Activated naive CD4-positive, alpha-beta T cell treated with anti-CD3 and anti-CD28 coated beads, Interleukin-2, amount 50 U/mL, for 72 hours (primary cell): ENCODE results near the gene DYNC2H1. TPM values are rescaled to one million over a fixed set of nuclear protein-coding genes. Genes with fewer than 3 reads are reported as not detected.
"Not testable (repeated sequence)": the region's sequence is repeated elsewhere in the genome, so short reads cannot be mapped to it uniquely, and the experiment has no call there.

ENCODE experiments used
- ATAC-seq, 2 donors: fragments of 150-1000 bp; cut with Tn5 transposase; 2 replicates each; pipeline ENCODE4 v1.10.0; 2021; ENCODE audit warnings: mild to moderate bottlenecking in 2 of 2, moderate library complexity in 2 of 2
- DNase-seq, 2 donors: peaks; one replicate each; pipeline ENCODE4 v3.0.0; 2021 to 2022; ENCODE audit warnings: low spot score in 2 of 2
- H3K27ac Mint-ChIP-seq, 2 donors: one replicate each; pipeline ENCODE4 v1.8.0; 2022; ENCODE audit warnings: mild to moderate bottlenecking in 2 of 2, mixed read lengths in 2 of 2
- H3K36me3 Mint-ChIP-seq, 2 donors: one replicate each; pipeline ENCODE4 v1.8.0; 2022; ENCODE audit warnings: mixed read lengths in 2 of 2
- H3K9me3 Mint-ChIP-seq, 2 donors: one replicate each; pipeline ENCODE4 v1.8.0; 2022; ENCODE audit warnings: mixed read lengths in 2 of 2
- total RNA-seq, 2 donors: library from RNA; stranded (reverse); gene quantifications; one replicate each; pipeline ENCODE4 v1.2.3, GENCODE V29; 2022

Gene DYNC2H1
- total RNA-seq, 2 donors from 2014 or later, result 2.2 to 2.6 TPM

DNA sequence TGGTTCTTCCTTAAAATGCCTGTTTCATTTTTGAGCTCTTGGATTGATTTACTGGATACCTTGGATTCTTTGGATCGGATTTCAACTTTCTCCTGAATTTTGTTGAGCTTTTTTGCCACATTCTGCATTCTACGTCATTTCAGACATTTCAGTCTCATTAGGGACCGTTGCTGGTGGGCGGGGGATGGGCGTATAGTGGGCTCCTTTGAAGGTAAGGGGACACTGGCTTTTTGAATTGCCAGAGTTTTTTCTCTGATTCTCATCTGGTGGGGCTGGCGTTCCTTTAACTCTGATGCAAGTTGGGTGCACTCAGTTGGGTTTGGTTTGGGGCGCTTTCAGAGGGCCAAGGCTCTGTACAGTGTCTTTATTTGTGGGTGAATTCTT is 216.5 kb downstream of the DYNC2H1 start:
- ATAC-seq (no peak), DNase-seq (no peak)
- Mint-ChIP-seq H3K27ac (peak overlapping the region in 1 of 2 donors; percentile 25), H3K36me3 (no peaks in the 10 kb centered on the region), H3K9me3 (no peaks in the 10 kb centered on the region)

DNA sequence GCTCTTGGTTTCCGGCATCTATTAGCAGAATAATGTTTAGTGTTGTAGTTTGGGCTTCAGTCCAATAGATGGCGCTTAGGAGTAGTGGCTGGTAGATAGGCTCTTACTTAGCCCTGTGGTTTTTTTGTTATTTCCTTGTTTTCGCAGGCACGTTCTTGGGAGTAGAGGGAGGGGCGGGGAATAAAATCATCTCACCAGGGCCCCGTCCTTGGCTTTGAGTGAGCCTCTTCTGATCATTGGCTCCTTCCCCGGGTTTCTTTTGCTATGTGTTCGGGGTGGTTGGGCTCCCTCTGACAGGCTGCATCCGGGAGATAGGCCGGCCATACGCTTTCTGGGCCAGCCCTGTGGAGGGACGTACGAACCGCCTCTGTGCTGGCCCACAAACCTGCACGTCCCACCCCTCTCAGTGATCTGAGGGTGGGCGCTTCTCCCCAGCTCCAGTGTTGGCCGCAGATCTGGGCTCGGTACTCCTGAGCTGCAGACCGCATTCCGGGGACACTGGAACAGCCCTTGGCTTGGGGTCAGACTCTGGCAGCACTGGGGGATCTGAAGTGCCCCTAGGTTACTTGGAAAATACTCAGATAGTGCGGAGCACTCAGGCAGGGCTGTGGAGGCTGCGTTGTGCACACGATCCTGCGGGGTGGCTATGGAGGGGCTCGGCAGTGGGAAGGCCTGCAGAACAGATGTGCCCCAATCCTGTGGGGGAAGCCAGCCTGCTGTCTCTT is 217.0 kb downstream of the DYNC2H1 start:
- ATAC-seq, result peak; percentile 52 to 81
- DNase-seq, result peak in 1 of 2 donors; percentile 42

DNA sequence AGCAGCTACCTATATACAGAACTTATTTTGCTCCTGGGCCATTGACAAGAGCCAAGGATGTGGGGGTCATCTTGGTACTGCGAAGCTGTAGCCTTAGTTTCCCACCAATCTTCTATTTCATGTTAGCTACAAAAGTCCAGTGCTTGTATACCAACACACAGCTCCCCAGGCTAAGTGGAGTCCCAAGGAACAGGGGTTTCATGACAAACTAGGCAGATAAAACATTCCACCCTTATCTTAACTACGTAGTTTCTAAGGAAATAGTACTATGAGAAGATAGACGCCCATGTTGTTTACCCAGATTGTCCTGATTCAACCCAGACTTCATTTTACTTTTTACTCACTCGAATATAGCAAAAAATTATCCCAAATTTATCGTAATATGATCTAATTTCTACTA is 218.5 kb downstream of the DYNC2H1 start:
- Mint-ChIP-seq H3K27ac (no peak overlapping the region), H3K9me3 (no peaks in the 10 kb centered on the region), H3K36me3 (no peaks in the 10 kb centered on the region)
- ATAC-seq (no peak), DNase-seq (no peak)

More for the DNA sequence above, 217.0 kb downstream of the DYNC2H1 start:
- Mint-ChIP-seq H3K9me3 (no peaks in the 10 kb centered on the region), H3K36me3 (no peaks in the 10 kb centered on the region), H3K27ac (peak overlapping the region in 1 of 2 donors; percentile 25)

DNA sequence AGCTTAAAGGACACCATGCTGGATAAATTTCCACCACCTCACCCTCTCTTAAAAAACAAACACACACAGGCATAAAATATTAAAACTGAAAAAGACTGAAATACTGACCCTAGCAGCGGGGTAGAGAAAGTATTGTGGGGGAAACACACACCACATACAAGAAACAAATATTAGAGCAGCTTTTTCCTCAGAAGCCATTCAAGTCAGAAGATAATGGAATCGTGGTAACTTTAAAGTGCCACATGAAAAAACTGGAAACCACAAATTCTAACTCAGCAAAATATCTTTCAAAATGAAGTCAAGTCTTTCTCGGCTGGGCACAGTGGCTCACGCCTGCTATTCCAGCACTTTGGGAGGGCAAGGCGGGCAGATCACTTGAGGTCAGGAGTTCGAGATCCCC is 223.2 kb downstream of the DYNC2H1 start:
- Mint-ChIP-seq H3K36me3 (no peaks in the 10 kb centered on the region), H3K9me3 (no peaks in the 10 kb centered on the region), H3K27ac (no peak overlapping the region)
- DNase-seq (no peak), ATAC-seq (no peak)

DNA sequence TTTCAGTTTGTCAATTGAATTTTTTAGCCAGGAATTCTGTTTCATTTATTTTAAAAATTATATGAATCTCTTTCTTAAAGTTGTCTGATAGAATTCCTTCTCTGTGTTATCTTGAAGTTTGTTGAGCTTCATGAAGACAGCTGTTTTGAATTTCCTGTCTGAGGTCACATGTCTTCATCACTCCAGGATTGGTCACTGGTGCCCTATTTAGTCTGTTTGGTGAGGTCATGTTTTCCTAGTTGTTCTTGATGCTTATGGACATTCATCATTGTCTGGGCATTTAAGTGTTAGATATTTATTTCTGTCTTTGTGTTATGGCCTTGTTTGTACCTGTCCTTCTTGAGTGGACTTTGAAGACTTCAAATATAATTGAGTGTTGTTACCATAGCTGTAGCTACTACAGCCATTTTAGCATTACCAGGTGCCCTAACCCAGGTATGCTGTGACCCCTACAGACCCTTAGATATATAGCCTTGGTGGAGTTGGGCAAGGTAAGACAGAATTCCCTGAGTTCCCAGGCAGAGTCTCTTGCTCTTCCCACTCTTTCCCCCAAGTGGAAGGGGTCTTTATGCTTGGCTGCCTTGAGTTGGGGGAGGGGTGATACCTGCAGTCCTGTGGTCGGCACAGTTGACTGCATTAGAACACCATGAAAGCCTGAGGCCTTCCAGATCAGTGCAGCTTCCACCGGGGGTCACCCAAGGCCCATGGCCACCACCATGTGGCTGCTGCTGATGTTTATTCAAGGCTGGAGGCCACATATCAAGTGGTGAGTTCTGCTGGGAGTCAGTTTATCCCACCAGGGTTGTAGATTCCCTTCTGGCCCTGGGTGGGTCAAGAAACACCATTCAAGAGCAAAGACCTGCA is 229.6 kb downstream of the DYNC2H1 start:
- ATAC-seq (no peak), DNase-seq (no peak)
- Mint-ChIP-seq H3K36me3 (no peaks in the 10 kb centered on the region), H3K9me3 (no peaks in the 10 kb centered on the region), H3K27ac (no peak overlapping the region)

DNA sequence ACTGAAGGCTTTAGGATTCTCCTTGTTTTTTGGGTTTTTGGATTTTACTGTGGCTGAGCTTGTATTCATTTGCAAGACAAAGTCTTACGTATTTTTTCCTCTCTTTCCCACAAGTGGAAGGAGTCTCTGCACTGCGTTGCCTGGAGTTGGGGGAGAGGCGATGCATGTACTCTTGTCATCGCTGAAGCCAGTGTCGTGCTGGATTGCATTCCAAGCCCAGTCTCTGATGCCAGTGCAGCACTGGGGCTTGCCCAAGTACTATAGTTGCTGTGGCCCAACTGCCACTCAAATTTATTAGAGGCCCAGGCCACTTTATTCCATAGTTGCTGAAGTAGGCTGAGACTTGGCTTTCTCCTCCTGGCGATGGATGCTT is 230.2 kb downstream of the DYNC2H1 start:
- H3K27ac Mint-ChIP-seq, result no peak overlapping the region
- H3K36me3 Mint-ChIP-seq, result no peaks in the 10 kb centered on the region
- no peak for ATAC-seq
- H3K9me3 Mint-ChIP-seq, result no peaks in the 10 kb centered on the region
- DNase-seq, result no peak

DNA sequence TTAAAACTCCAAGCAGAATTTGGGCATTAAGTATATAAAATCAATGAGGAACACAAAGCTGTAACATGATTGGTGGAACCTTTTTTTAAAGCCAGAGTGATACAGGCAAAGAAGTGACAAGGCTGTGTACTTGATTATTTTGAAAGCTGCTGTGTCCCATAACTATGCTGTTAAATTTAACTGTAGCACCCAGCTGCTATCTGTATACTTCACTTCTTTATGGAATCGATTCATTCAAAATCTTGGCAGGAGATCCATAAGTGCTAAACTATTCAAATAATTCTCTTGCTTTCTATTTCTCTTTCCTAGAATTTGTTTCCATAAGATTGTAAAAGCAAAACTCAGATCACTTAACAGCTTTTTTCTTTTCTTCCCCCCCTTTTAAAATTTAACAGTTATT is 231.7 kb downstream of the DYNC2H1 start:
- Mint-ChIP-seq H3K36me3 (no peaks in the 10 kb centered on the region), H3K9me3 (no peaks in the 10 kb centered on the region), H3K27ac (no peak overlapping the region)
- ATAC-seq (no peak), DNase-seq (no peak)

DNA sequence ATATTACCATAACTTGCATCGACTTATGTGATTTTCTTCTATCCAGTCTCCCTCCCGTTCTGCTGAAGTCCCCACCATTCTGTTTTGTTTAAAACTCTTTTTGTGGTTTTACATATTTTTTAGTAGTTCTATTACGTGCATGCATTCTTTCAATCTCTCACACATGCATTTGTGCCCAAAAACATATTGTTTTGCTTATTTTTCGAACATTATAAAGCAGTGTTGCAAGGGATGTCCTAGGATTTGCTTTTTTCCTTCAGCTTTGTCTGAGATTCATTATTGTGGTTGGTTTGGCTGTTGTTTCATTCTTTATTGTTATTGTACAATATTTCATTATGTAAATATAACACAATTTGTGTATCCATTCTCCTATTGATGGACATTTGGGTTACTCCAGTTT is 235.7 kb downstream of the DYNC2H1 start:
- Mint-ChIP-seq H3K27ac (no peak overlapping the region), H3K36me3 (no peaks in the 10 kb centered on the region), H3K9me3 (no peaks in the 10 kb centered on the region)
- ATAC-seq, result no peak
- no peak for DNase-seq

DNA sequence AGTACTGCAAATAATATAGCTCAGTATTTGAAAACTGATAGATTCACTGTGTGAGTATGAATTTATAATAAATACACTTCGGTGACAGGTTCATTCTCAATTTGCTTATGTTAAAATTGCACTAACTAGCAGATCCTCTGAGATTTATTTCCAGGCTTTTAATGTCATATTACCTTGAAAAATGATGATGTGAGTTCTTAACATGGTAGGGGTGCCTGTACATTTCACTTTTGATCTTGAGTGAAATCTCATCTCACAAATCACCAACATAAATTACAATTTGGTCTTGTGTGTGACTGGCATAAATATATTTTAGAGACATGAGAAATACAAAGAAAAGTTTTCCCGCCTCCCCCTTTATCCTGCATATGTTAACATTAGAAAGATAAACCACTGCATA is 240.4 kb downstream of the DYNC2H1 start:
- DNase-seq (no peak), ATAC-seq (no peak)
- H3K36me3 Mint-ChIP-seq, result no peaks in the 10 kb centered on the region
- no peak overlapping the region for H3K27ac Mint-ChIP-seq
- H3K9me3 Mint-ChIP-seq, result no peaks in the 10 kb centered on the region

DNA sequence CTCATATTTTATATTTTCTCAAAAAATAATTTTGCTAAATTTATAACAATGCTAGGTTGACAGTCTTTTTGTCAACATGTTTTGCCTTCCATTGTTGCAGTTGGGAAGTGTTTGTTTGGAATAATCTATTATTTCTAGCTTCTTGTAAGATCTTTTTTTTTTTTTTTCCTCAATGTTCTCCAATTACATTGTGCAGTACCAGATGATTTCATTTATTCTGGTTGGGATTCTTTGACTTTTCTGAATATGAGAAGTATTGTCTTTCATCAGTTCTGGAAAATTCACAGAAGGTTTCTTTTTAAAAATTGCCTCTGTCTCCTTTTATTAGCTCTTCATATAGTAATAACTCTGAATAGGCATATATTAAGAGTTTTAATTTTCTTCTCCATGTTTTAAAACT is 245.4 kb downstream of the DYNC2H1 start:
- DNase-seq (no peak), ATAC-seq (no peak)
- H3K36me3 Mint-ChIP-seq, result no peaks in the 10 kb centered on the region
- H3K27ac Mint-ChIP-seq, result no peak overlapping the region
- no peaks in the 10 kb centered on the region for H3K9me3 Mint-ChIP-seq

DNA sequence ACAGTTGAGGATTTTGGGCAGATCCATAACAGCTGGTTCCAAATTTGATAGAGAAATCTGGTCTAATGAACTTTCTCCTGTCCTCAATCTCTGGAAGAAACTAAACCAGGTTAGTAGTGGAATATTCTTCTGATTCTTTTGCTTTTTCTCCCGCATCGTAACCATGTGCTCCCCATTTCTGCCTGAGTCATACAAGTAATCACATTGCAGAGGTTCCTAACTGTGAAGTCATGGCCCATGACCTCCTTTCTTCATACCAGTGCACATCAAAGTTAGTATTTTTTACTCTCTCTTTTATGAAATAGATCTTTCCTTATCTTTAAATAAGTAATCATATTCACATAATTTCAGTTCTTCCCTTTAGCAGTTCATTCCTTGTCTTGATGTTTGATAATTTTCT is 249.0 kb downstream of the DYNC2H1 start:
- no peak for ATAC-seq
- Mint-ChIP-seq H3K9me3 (no peaks in the 10 kb centered on the region), H3K36me3 (no peaks in the 10 kb centered on the region), H3K27ac (no peak overlapping the region)
- no peak for DNase-seq

DNA sequence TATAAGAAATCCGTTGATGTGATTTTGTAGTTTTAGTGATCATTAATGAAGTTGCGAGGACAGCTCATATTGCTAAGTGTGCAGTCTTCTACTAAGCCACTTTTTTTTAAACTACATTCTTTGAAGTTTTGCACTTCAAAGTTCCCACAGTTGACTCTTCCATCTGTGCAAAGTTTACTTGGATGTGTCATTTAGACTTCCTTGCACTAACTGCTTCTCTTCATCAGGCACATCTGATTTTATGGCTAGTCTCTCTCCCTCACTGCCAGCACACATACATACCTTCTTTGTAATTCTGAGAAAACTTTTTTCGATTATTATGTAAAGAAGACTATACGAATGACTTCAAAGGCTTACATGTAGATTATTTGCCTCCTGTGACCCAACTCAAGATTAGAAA is 250.0 kb downstream of the DYNC2H1 start:
- H3K27ac Mint-ChIP-seq, result no peak overlapping the region
- ATAC-seq, result no peak
- no peaks in the 10 kb centered on the region for H3K9me3 Mint-ChIP-seq
- no peak for DNase-seq
- H3K36me3 Mint-ChIP-seq, result no peaks in the 10 kb centered on the region

DNA sequence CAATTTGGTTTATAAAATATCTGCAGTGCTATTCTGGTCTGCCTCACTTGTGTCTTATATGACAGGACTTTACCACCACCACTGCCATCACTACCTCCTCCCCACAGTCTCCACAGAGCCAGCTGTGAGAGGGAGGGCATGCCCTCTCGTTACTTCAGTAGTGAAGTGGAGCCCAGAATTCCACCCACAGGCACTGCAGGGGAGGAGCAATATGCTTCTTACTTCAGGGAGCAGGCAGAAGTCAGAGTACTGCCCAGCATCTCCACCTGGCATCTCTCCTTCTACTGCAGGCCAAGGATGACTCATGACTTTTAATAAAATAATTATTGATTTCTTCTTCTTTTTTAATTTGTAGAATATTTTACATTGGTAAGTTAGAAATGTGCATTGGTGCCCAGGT is 255.5 kb downstream of the DYNC2H1 start:
- DNase-seq (no peak), ATAC-seq (no peak)
- H3K27ac Mint-ChIP-seq, result no peak overlapping the region
- H3K36me3 Mint-ChIP-seq, result no peaks in the 10 kb centered on the region
- no peaks in the 10 kb centered on the region for H3K9me3 Mint-ChIP-seq

DNA sequence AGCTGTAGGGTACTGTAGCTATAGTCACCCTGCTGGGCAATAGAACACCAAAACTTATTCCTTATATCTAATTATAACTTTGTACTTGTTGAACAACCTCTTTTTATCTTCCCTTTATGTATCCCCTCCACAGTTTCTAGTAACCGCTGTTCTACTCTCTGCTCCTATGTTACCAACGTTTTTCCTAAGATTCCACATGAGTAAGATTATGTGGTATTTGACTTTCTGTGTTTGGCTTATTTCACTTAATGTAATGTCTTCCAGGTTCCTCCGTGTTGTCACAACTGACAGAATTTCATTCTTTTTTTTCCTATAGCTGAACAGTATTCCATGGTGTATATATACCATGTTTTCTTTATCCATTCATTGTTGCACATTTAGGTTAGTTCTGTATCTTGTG is 258.4 kb downstream of the DYNC2H1 start:
- peaks cover 0 to 4% of the 10 kb centered on the region in 2 donors for H3K9me3 Mint-ChIP-seq
- ATAC-seq (no peak), DNase-seq (no peak)
- no peak overlapping the region for H3K27ac Mint-ChIP-seq
- H3K36me3 Mint-ChIP-seq, result no peaks in the 10 kb centered on the region

DNA sequence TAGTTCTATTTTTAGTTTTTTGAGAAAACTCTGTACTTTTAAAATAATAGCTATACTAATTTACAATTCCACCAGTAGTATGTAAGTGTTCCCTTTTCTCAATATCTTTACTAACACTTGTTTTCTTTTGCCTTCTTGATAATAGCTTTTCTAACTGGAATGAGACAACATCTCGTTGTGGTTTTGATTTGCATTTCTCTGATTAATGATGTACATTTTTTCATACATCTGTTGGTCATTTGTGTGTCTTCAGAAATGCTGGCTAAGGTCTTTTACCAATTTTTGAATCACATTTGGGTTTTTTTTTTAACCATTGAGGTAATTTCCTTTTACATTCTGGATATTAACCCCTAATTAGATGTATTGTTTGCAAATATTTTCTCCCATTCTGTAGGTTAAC is 258.9 kb downstream of the DYNC2H1 start:
- no peaks in the 10 kb centered on the region for H3K36me3 Mint-ChIP-seq
- H3K9me3 Mint-ChIP-seq, result peaks cover 0 to 5% of the 10 kb centered on the region in 2 donors
- ATAC-seq, result no peak
- DNase-seq, result no peak
- H3K27ac Mint-ChIP-seq, result no peak overlapping the region

DNA sequence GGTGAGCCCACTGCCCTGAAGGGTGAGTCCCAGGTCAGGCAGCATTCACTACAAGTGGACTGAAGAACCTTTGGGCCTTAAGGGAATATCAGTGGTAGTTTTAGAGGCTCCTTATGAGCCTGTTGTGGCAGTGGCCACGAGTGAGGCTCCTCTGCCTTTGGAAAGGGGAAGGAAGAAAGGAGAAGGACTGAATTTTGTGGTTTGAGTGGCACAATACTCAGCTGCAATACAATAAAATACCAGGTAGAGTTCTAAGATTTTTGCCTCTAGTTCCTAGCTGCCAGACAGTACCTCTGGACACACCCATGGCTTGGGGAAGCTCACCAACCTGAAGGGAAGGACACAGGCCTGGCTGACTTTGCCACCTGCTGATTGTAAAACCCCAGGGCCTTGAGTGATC is 260.9 kb downstream of the DYNC2H1 start:
- Mint-ChIP-seq H3K27ac (no peak overlapping the region), H3K36me3 (peaks cover 7 to 9% of the 10 kb centered on the region in 2 donors), H3K9me3 (peaks cover 5 to 7% of the 10 kb centered on the region in 2 donors)
- DNase-seq (no peak), ATAC-seq (no peak)

DNA sequence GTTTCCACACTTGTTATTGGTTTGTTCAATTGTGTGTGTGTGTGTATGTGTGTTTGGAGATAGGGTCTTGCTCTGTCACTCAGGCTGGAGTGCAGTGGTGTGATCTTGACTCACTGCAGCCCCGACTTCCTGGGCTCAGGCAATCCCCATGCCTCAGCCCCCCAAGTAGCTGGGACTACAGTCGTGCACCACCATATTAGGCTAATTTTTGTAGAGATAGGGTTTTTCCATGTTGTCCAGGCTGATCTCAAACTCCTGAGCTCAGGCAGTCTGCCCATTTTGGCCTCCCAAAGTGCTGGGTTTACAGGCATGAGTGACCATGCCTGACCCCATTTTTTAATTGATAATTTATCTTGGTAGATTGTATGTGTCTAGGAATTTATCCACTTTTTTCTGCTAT is 263.7 kb downstream of the DYNC2H1 start:
- peaks cover 13% of the 10 kb centered on the region in 2 donors for H3K9me3 Mint-ChIP-seq
- peaks cover 7 to 9% of the 10 kb centered on the region in 2 donors for H3K36me3 Mint-ChIP-seq
- ATAC-seq (no peak), DNase-seq (no peak)
- no peak overlapping the region for H3K27ac Mint-ChIP-seq

DNA sequence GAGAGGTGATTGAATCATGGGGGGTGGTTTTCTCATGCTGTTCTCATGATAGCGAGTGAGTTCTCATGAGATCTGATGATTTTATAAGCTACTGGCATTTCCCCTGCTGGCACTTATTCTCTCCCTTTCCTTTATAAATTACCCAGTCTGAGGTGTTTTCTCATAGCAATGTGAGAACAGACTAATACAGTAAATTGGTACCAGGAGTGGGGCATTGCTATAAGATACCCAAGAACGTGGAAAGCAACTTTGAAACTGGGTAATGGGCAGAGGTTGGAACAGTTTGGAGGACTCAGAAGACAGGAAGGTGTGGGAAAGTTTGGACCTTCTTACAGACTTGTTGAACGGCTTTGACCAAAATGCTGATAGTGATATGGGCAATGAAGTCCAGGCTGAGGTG is 265.0 kb downstream of the DYNC2H1 start:
- not testable (repeated sequence) for H3K36me3 Mint-ChIP-seq, ATAC-seq, H3K27ac Mint-ChIP-seq, DNase-seq
- H3K9me3 Mint-ChIP-seq, result peaks cover 13% of the 10 kb centered on the region in 2 donors
